ENCODE measurements around the gene CKLF. TPM values are rescaled to one million over a fixed set of nuclear protein-coding genes. Genes with fewer than 3 reads are reported as not detected.

CKLF gene
- total RNA-seq, 1 experiment from 2014 or later, result 57.8 TPM

GRCh38 chr16:66569131-66569530 lies 16.8 kb downstream of the CKLF start:
- POLR2A ChIA-PET, result interaction anchor here (1.1 to 2.9 kb wide), 8 partner anchors 10 to 126 kb away, joined by 3 to 23 read pairs (median 5); partner anchors contain the start of genes CKLF, CMTM2 and TK2
- DNase-seq (ENCODE audit: unreplicated experiment), result peak; percentile 43
- no peak for TF ChIP-seq CTCF (IDR thresholded peaks at IDR 0.05; ENCODE audit: unreplicated experiment)
- no TSS peak for BruUV-seq (replicated peaks)
- Mint-ChIP-seq H3K4me3 (ENCODE audit: unreplicated experiment) (no peak overlapping the region), H3K36me3 (ENCODE audit: insufficient read depth, unreplicated experiment) (peaks cover 29% of the 10 kb centered on the region), H3K9me3 (ENCODE audit: unreplicated experiment) (no peaks in the 10 kb centered on the region), H3K27me3 (ENCODE audit: insufficient read depth, unreplicated experiment) (no peaks in the 10 kb centered on the region), H3K27ac (ENCODE audit: low read depth, unreplicated experiment) (peak overlapping the region; percentile 32), H3K4me1 (ENCODE audit: insufficient read depth, unreplicated experiment) (peaks cover 16% of the 10 kb centered on the region)
- intact Hi-C loops (cut with micrococcal nuclease), result no loop called here
- CTCF ChIA-PET, result interaction anchor here (1.4 to 2.0 kb wide), 2 partner anchors 39 to 163 kb away, joined by 6 to 10 read pairs; no protein-coding TSS in a partner anchor

- ChIA-PET POLR2A (interaction anchor here (1.1 to 2.9 kb wide), 9 partner anchors 10 to 125 kb away, joined by 3 to 23 read pairs (median 5); partner anchors contain the start of genes CKLF, CMTM2 and TK2), CTCF (interaction anchor here (0.6 to 2.0 kb wide), 11 partner anchors 7 to 298 kb away, joined by 3 to 10 read pairs (median 4); partner anchors contain the start of gene CKLF)
- no TSS peak for BruUV-seq (replicated peaks)
- intact Hi-C loops (cut with micrococcal nuclease), result no loop called here
- Mint-ChIP-seq H3K4me3 (ENCODE audit: unreplicated experiment) (no peak overlapping the region), H3K9me3 (ENCODE audit: unreplicated experiment) (no peaks in the 10 kb centered on the region), H3K36me3 (ENCODE audit: insufficient read depth, unreplicated experiment) (peaks cover 23% of the 10 kb centered on the region), H3K27ac (ENCODE audit: low read depth, unreplicated experiment) (peak overlapping the region; percentile 32), H3K27me3 (ENCODE audit: insufficient read depth, unreplicated experiment) (no peaks in the 10 kb centered on the region), H3K4me1 (ENCODE audit: insufficient read depth, unreplicated experiment) (peaks cover 16% of the 10 kb centered on the region)
- TF ChIP-seq CTCF (IDR thresholded peaks at IDR 0.05; ENCODE audit: unreplicated experiment), result no peak
- DNase-seq (ENCODE audit: unreplicated experiment), result peak; percentile 68
These were observed 17.5 kb downstream of the CKLF start for GRCh38 chr16:66569827-66570405.

GRCh38 chr16:66572356-66572755 lies 20.0 kb downstream of the CKLF start:
- Mint-ChIP-seq H3K27ac (ENCODE audit: low read depth, unreplicated experiment) (no peak overlapping the region), H3K9me3 (ENCODE audit: unreplicated experiment) (no peaks in the 10 kb centered on the region), H3K4me3 (ENCODE audit: unreplicated experiment) (no peak overlapping the region), H3K36me3 (ENCODE audit: insufficient read depth, unreplicated experiment) (peaks cover 4% of the 10 kb centered on the region), H3K27me3 (ENCODE audit: insufficient read depth, unreplicated experiment) (no peaks in the 10 kb centered on the region), H3K4me1 (ENCODE audit: insufficient read depth, unreplicated experiment) (peaks cover 16% of the 10 kb centered on the region)
- ChIA-PET CTCF (interaction anchor here (1.1 to 2.1 kb wide), 2 partner anchors 8 to 323 kb away, joined by 3 to 9 read pairs; no protein-coding TSS in a partner anchor), POLR2A (interaction anchor here (0.6 kb wide), 1 partner anchor 165 kb away, joined by 3 read pairs; no protein-coding TSS in a partner anchor)
- BruUV-seq (replicated peaks), result no TSS peak
- intact Hi-C loops (cut with micrococcal nuclease), result no loop called here
- DNase-seq (ENCODE audit: unreplicated experiment), result no peak
- no peak for TF ChIP-seq CTCF (IDR thresholded peaks at IDR 0.05; ENCODE audit: unreplicated experiment)

- intact Hi-C loops (cut with micrococcal nuclease), result no loop called here
- no peak for TF ChIP-seq CTCF (IDR thresholded peaks at IDR 0.05; ENCODE audit: unreplicated experiment)
- no peak overlapping the region for H3K4me3 Mint-ChIP-seq (ENCODE audit: unreplicated experiment)
- no TSS peak for BruUV-seq (replicated peaks)
- no peak for DNase-seq (ENCODE audit: unreplicated experiment)
- no peaks in the 10 kb centered on the region for H3K36me3 Mint-ChIP-seq (ENCODE audit: insufficient read depth, unreplicated experiment)
- no peaks in the 10 kb centered on the region for H3K27me3 Mint-ChIP-seq (ENCODE audit: insufficient read depth, unreplicated experiment)
- CTCF ChIA-PET, result interaction anchor here (0.6 to 2.8 kb wide), 5 partner anchors 9 to 217 kb away, joined by 3 to 11 read pairs (median 4); no protein-coding TSS in a partner anchor
- no peak overlapping the region for H3K27ac Mint-ChIP-seq (ENCODE audit: low read depth, unreplicated experiment)
- H3K4me1 Mint-ChIP-seq (ENCODE audit: insufficient read depth, unreplicated experiment), result peaks cover 13% of the 10 kb centered on the region
- POLR2A ChIA-PET, result interaction anchor here (0.6 to 1.6 kb wide), 2 partner anchors 21 to 62 kb away, joined by 3 read pairs; partner anchors contain the start of gene CKLF
- no peaks in the 10 kb centered on the region for H3K9me3 Mint-ChIP-seq (ENCODE audit: unreplicated experiment)
These were observed 21.7 kb downstream of the CKLF start for GRCh38 chr16:66574081-66574480.
